OCI-LY3 (cell line): ENCODE measurements around the gene GCLM.

Experiments
- H2AFZ ChIP-seq: fragments of 200-600, 300-600 bp; shearing (Covaris generic); 2 replicates; pipeline ENCODE4 v1.6.0; 2014; ENCODE audit warnings: antibody characterized with exemption, low read depth, low read length
- H3K27ac ChIP-seq: fragments of 200-600, 300-600 bp; sonication (generic); 2 replicates; pipeline ENCODE4 v1.5.1; 2014; ENCODE audit warnings: mild to moderate bottlenecking, low read length, moderate library complexity, mixed read lengths
- H3K27me3 ChIP-seq: fragments of 200-600, 300-600 bp; sonication (generic); 2 replicates; pipeline ENCODE4 v1.6.1; 2014; ENCODE audit warnings: low read depth, low read length, mixed read lengths
- H3K36me3 ChIP-seq: fragments of 200-600, 300-600 bp; sonication (generic); replicated peaks from 2 replicates; pipeline ENCODE3; 2014; ENCODE audit warnings: low read depth, low read length, mixed read lengths
- H3K4me1 ChIP-seq: fragments of 300-600, 200-600 bp; sonication (generic); 2 replicates; pipeline ENCODE4 v1.6.1; 2014; ENCODE audit warnings: low read length, mixed read lengths
- H3K4me2 ChIP-seq: fragments of 200-600, 300-600 bp; sonication (generic); 2 replicates; pipeline ENCODE4 v1.6.1; 2014; ENCODE audit warnings: low read length, mixed read lengths
- H3K4me3 ChIP-seq: fragments of 300-600, 200-600 bp; sonication (generic); 2 replicates; pipeline ENCODE4 v1.5.1; 2014; ENCODE audit warnings: antibody characterized with exemption, mild to moderate bottlenecking, low read length, moderate library complexity
- H3K79me2 ChIP-seq: fragments of 300-600, 200-600 bp; shearing (Covaris generic); 2 replicates; pipeline ENCODE4 v1.6.1; 2014; ENCODE audit warnings: mild to moderate bottlenecking, low read length, mixed read lengths
- H3K9ac ChIP-seq: fragments of 300-600, 200-600 bp; shearing (Covaris generic); 2 replicates; pipeline ENCODE4 v1.6.0; 2014; ENCODE audit warnings: mild to moderate bottlenecking, low read length, moderate library complexity
- H3K9me3 ChIP-seq: fragments of 200-600, 300-600 bp; shearing (Covaris generic); 2 replicates; pipeline ENCODE4 v1.6.1; 2014; ENCODE audit warnings: low read length, mixed read lengths; ENCODE audit not compliant: insufficient read depth
- H4K20me1 ChIP-seq: fragments of 200-600, 300-600 bp; sonication (generic); 2 replicates; pipeline ENCODE4 v1.6.1; 2016; ENCODE audit warnings: low read length, mixed read lengths; ENCODE audit not compliant: insufficient read depth
- EZH2phosphoT487 ChIP-seq: fragments of 200-600 bp; shearing (Covaris generic); IDR thresholded peaks from 2 replicates; pipeline ENCODE4 v1.6.1; 2018; ENCODE audit warnings: antibody characterized with exemption, mixed run types, low read depth
- TF ChIP-seq, protein P1 (sequence below): fragments of 200-600, 300-600 bp; sonication (generic); IDR thresholded peaks from 2 replicates; pipeline ENCODE4 v1.5.1; 2014; ENCODE audit warnings: antibody characterized with exemption, low read length, low read depth

The GCLM gene

DNA sequence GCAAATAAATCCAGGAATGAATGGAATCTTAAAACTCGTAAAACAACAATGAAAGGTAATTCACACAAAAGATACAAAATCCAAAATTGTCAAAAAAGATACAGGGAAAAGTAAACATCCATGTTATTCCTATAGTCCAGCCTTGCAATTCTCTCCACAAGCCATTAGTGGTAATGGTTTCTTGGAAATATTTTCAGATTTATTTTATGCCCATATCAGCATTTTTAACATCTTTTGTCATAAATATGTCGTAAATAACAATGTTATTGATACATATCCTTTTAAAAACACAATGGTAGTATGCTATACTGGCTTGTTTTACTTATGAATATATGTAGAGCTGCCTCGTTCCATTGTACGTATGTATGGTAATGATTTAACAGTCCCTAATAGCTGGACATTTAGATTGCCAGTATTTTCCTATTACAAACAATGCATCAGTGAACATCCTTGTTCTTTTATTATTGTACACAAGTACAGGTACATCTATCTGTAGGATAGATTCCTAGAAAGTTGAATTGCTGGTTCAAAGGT lies 60.8 kb downstream of the GCLM start:
- H3K36me3 ChIP-seq = no peaks in the 10 kb centered on the region
- no peaks in the 10 kb centered on the region for H3K79me2 ChIP-seq
- H3K27ac ChIP-seq = peak overlapping the region; percentile 75; the same call in 1 of the 2 replicates
- peak overlapping the region; percentile 95 for H3K4me3 ChIP-seq
- peak overlapping the region; percentile 68 for H3K4me2 ChIP-seq
- H2AFZ ChIP-seq = peak overlapping the region; percentile 92
- no peak for TF ChIP-seq EZH2phosphoT487
- TF ChIP-seq, protein P1, sequence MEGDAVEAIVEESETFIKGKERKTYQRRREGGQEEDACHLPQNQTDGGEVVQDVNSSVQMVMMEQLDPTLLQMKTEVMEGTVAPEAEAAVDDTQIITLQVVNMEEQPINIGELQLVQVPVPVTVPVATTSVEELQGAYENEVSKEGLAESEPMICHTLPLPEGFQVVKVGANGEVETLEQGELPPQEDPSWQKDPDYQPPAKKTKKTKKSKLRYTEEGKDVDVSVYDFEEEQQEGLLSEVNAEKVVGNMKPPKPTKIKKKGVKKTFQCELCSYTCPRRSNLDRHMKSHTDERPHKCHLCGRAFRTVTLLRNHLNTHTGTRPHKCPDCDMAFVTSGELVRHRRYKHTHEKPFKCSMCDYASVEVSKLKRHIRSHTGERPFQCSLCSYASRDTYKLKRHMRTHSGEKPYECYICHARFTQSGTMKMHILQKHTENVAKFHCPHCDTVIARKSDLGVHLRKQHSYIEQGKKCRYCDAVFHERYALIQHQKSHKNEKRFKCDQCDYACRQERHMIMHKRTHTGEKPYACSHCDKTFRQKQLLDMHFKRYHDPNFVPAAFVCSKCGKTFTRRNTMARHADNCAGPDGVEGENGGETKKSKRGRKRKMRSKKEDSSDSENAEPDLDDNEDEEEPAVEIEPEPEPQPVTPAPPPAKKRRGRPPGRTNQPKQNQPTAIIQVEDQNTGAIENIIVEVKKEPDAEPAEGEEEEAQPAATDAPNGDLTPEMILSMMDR = no peak
- peak overlapping the region; percentile 89 for H3K9ac ChIP-seq
- H3K4me1 ChIP-seq = peaks cover 13% of the 10 kb centered on the region
- H3K27me3 ChIP-seq = no peaks in the 10 kb centered on the region
- H4K20me1 ChIP-seq = no peaks in the 10 kb centered on the region
- no peaks in the 10 kb centered on the region for H3K9me3 ChIP-seq

DNA sequence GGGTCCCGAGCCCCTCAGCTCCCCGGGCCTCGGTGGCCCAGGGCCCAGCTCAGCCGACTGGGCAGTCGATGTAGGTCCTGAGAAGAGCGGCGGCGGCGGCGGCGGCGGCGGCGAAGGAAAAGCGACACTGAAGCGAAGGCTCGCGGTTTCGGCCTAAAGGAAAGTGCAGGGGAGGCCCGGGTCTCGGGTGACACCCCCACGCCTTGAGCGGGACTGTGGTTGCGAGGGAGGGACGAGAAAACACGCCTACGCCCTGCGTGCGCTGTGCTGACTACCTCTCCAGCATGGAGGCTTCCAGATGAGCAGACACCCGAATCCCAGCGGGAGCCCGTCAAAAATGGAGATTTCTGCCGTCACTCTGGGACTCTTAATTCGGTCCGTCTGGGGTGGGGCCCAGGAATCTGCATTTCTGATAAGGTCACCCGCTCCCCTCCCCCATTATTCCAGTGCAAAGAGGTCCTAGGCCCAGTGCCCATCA lies 61.4 kb downstream of the GCLM start:
- Histone ChIP-seq H3K9me3 (no peaks in the 10 kb centered on the region), H2AFZ (peak overlapping the region; percentile 92), H3K9ac (peak overlapping the region; percentile 89), H3K36me3 (no peaks in the 10 kb centered on the region), H3K79me2 (no peaks in the 10 kb centered on the region), H3K4me2 (peak overlapping the region; percentile 68), H3K4me1 (peaks cover 13% of the 10 kb centered on the region), H3K27ac (peak overlapping the region; percentile 75), H3K27me3 (no peaks in the 10 kb centered on the region), H3K4me3 (peak overlapping the region; percentile 95), H4K20me1 (no peaks in the 10 kb centered on the region)
- TF ChIP-seq, protein P1 = no peak
- TF ChIP-seq EZH2phosphoT487 = no peak

- Histone ChIP-seq H2AFZ (peak overlapping the region; percentile 92), H3K27ac (peak overlapping the region; percentile 81), H3K27me3 (no peaks in the 10 kb centered on the region), H3K36me3 (no peaks in the 10 kb centered on the region), H3K4me2 (peak overlapping the region; percentile 89), H3K9ac (peak overlapping the region; percentile 89), H3K79me2 (no peaks in the 10 kb centered on the region), H3K9me3 (no peaks in the 10 kb centered on the region), H3K4me3 (peak overlapping the region; percentile 95), H4K20me1 (no peaks in the 10 kb centered on the region), H3K4me1 (peaks cover 13% of the 10 kb centered on the region)
- TF ChIP-seq, protein P1 = no peak
- TF ChIP-seq EZH2phosphoT487 = no peak
Measured at GRCh38 chr1:93846992-93847810, 62.0 kb downstream of the GCLM start.
